ENCODE results near the gene ATP1A2. TPM values are rescaled to one million over a fixed set of nuclear protein-coding genes. Genes with fewer than 3 reads are reported as not detected.

Gene ATP1A2
- total RNA-seq, 3 donors from 2014 or later: 2.6 to 124 (median 4.0) TPM

- DNase-seq: no peak
- Histone ChIP-seq H3K36me3 (ENCODE audit: low read depth) (no peaks in the 10 kb centered on the region), H3K4me1 (ENCODE audit: low read depth) (no peaks in the 10 kb centered on the region), H3K4me3 (no peak overlapping the region), H3K9me3 (no peaks in the 10 kb centered on the region)
- ATAC-seq: no peak
- intact Hi-C loops (cut with DNase I, micrococcal nuclease): no loop called here
- no peak for TF ChIP-seq CTCF (IDR thresholded peaks at IDR 0.05)
Measured at GRCh38 chr1:160149233-160149632, 33.7 kb downstream of the ATP1A2 start.

GRCh38 chr1:160149716-160150115, 34.2 kb downstream of the ATP1A2 start:
- no peak for DNase-seq
- no peak for ATAC-seq

GRCh38 chr1:160151303-160151702, 35.7 kb downstream of the ATP1A2 start, which contains the start of gene ATP1A4:
TSS of gene ATP1A4 (plus strand) at chr1:160151603. CDS start at chr1:160152041, 438 bp downstream.
- intact Hi-C loops (cut with DNase I, micrococcal nuclease): no loop called here
- no peaks in the 10 kb centered on the region for H3K36me3 ChIP-seq (ENCODE audit: low read depth)
- H3K4me1 ChIP-seq (ENCODE audit: low read depth): no peaks in the 10 kb centered on the region
- H3K9me3 ChIP-seq: no peaks in the 10 kb centered on the region
- DNase-seq (no peak), ATAC-seq (no peak)
- TF ChIP-seq CTCF (IDR thresholded peaks at IDR 0.05): no peak
- H3K4me3 ChIP-seq: no peak within 1 kb of the TSS

More at GRCh38 chr1:160149716-160150115, 34.2 kb downstream of the ATP1A2 start:
- no peak overlapping the region for H3K4me3 ChIP-seq
- TF ChIP-seq CTCF (IDR thresholded peaks at IDR 0.05): no peak
- intact Hi-C loops (cut with DNase I, micrococcal nuclease): no loop called here
- no peaks in the 10 kb centered on the region for H3K9me3 ChIP-seq
- H3K4me1 ChIP-seq (ENCODE audit: low read depth): no peaks in the 10 kb centered on the region
- no peaks in the 10 kb centered on the region for H3K36me3 ChIP-seq (ENCODE audit: low read depth)

- no peaks in the 10 kb centered on the region for H3K36me3 ChIP-seq (ENCODE audit: low read depth)
- ATAC-seq: no peak
Measured at GRCh38 chr1:160154790-160155189, 39.2 kb downstream of the ATP1A2 start.

GRCh38 chr1:160156361-160156760, 40.8 kb downstream of the ATP1A2 start:
- Histone ChIP-seq H3K4me3 (no peak overlapping the region), H3K36me3 (ENCODE audit: low read depth) (no peaks in the 10 kb centered on the region), H3K9me3 (no peaks in the 10 kb centered on the region), H3K4me1 (ENCODE audit: low read depth) (no peaks in the 10 kb centered on the region)
- ATAC-seq: no peak
- no peak for TF ChIP-seq CTCF (IDR thresholded peaks at IDR 0.05)
- intact Hi-C loops (cut with DNase I, micrococcal nuclease): no loop called here
- DNase-seq: no peak

More at GRCh38 chr1:160154790-160155189, 39.2 kb downstream of the ATP1A2 start:
- TF ChIP-seq CTCF (IDR thresholded peaks at IDR 0.05): no peak
- H3K4me1 ChIP-seq (ENCODE audit: low read depth): no peaks in the 10 kb centered on the region
- H3K4me3 ChIP-seq: no peak overlapping the region
- DNase-seq: no peak
- no peaks in the 10 kb centered on the region for H3K9me3 ChIP-seq
- intact Hi-C loops (cut with DNase I, micrococcal nuclease): no loop called here

- H3K36me3 ChIP-seq (ENCODE audit: low read depth): no peaks in the 10 kb centered on the region
- no peak overlapping the region for H3K4me3 ChIP-seq
- H3K4me1 ChIP-seq (ENCODE audit: low read depth): no peaks in the 10 kb centered on the region
- intact Hi-C loops (cut with DNase I, micrococcal nuclease): no loop called here
- DNase-seq (no peak), ATAC-seq (no peak)
- no peak for TF ChIP-seq CTCF (IDR thresholded peaks at IDR 0.05)
- no peaks in the 10 kb centered on the region for H3K9me3 ChIP-seq
Measured at GRCh38 chr1:160157174-160157573, 41.6 kb downstream of the ATP1A2 start.

Measured in mucosa of descending colon (tissue), 3 donors.